Cerebellar cortex (tissue), 1 donor: ENCODE results near the gene ARHGAP31.
"Not testable (repeated sequence)": the region's sequence is repeated elsewhere in the genome, so short reads cannot be mapped to it uniquely, and the experiment has no call there.

Experiments
- DNase-seq: peaks from one replicate; pipeline ENCODE4 v3.0.0-alpha.2; 2015; ENCODE audit warnings: low spot score

ARHGAP31 gene

DNA sequence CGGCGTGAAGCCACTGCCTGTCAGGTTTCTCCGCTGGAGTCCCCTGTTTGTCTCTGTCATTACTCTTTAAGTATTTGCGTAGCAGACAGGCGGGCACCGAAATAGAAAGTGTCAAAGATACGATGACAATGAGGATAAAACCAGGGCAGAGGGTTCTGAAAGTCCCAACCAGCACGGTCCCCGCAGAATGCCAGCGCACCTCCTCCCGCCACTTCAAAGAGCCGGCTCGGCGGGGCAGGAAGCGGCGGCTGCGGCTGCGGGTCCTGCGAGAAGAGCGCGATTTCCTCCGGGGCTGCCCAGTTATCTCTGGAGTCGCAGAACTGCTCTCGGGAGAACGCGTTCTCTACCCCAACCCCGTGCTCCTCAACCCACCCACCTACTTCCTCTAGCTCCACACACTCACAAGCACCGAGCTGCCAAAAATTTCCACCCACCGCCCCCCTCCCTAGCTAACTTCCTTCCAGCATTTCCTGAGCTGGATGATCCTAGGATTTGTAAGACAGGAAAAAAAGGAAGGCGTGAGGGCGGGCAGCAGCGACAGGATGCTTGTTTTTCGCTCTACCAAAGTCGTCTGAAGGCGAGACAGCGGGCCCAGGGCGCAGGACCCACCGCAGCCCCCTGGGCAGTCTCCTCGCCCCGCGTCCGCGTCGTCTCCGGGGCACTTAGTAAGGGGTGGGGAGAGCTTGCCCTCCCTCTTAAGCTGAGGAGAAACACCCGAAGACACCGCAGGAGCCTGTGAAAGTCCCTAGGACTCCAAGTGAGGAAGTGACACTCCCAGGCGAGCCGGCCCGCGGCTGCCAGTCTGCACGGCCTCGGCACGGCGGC, at the start of gene ARHGAP31:
TSS of gene ARHGAP31 (plus strand) at position 513 of the 825 bp plus-strand sequence. CDS start 522 bp downstream, outside the sequence.
- DNase-seq: peak; percentile 20

DNA sequence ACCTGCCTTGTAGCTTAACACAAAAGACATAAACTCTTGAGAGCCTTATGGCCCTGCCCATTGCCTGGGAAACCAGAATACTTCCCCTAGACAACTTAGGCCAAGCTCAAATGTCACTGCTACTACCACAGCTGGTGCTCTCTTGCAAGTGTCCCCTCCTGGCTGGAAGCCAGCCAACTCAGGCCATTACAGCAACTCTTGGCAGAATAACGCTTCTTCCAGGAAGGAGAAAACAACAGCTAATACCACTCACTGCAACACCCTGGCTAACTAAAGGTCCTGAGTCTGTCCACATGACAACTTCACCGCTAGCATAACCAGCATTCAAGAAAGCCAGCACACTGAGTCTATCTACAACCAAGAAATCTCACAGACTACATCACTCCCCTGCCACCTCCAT, 48.4 kb upstream of the ARHGAP31 start:
- no peak for DNase-seq

- DNase-seq: no peak
Observed at GRCh38 chr3:119255214-119255613, 39.0 kb upstream of the ARHGAP31 start.

- DNase-seq: no peak
Observed at GRCh38 chr3:119257111-119257510, 37.1 kb upstream of the ARHGAP31 start.

GRCh38 chr3:119257654-119258410, 36.4 kb upstream of the ARHGAP31 start:
- no peak for DNase-seq

- no peak for DNase-seq
Observed at GRCh38 chr3:119258915-119259314, 35.3 kb upstream of the ARHGAP31 start.

DNA sequence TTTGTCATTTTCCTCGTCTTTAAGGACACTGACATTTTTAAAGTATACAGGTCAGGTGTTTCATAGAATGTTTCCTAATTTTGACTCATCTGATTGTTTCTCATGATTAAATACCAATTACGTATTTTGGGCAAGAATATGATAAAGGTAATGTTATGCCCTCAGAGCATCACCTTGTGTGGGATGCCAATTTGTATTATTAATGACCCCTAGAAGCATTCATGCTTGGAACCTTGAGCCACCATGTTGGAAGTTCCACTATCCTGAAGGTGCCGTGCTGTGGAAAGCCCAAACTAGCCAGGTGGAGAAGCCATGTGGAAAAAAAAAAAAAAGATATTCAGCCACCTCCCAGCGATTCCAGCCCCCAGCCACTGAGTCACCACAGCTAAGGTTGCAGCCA, 34.4 kb upstream of the ARHGAP31 start:
- DNase-seq: no peak

DNA sequence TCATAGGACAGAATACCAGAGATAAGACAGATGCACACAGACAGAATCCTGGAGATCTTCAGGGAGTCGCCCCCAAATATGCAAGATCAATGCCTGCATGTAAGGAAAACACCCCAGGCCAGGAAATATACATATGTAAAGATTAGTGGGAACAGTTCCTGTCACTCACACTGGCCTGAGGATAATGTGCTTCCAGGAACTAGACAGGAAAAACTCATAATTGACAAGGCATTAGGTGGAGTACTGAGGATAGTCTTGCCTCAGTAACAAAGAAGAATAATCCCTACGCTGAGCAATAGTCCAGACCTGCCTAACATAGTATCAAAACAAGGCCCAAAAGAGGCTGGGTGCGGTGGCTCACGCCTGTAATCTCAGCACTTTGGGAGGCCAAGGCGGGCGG, 33.1 kb upstream of the ARHGAP31 start:
- no peak for DNase-seq

GRCh38 chr3:119270212-119270611, 24.0 kb upstream of the ARHGAP31 start:
- DNase-seq: not testable (repeated sequence)

- DNase-seq: no peak
Observed at GRCh38 chr3:119276680-119277079, 17.5 kb upstream of the ARHGAP31 start.

DNA sequence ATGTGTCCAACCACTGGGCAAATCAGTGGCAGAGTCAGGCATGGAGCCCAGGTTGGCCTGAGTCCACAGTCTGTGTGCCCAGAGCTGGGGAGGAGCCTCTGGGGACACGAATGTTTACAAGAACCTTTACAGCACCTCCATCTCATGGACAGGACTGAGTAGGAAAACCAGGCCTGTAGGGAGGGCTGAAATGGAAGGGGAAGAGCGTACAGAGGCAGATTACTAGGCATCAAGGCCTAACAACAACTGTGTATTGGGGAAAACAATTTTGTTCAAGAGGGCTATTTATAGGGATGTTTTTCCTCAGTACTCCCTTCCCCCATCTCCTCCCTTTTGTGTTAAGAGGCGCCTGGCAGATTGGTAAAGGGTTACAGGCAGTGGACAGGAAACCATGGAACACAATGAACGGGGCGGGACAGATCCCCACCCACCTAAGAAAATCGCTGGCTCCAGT, 15.1 kb upstream of the ARHGAP31 start:
- DNase-seq: no peak

- no peak for DNase-seq
Observed at GRCh38 chr3:119279584-119280243, 14.5 kb upstream of the ARHGAP31 start.

DNA sequence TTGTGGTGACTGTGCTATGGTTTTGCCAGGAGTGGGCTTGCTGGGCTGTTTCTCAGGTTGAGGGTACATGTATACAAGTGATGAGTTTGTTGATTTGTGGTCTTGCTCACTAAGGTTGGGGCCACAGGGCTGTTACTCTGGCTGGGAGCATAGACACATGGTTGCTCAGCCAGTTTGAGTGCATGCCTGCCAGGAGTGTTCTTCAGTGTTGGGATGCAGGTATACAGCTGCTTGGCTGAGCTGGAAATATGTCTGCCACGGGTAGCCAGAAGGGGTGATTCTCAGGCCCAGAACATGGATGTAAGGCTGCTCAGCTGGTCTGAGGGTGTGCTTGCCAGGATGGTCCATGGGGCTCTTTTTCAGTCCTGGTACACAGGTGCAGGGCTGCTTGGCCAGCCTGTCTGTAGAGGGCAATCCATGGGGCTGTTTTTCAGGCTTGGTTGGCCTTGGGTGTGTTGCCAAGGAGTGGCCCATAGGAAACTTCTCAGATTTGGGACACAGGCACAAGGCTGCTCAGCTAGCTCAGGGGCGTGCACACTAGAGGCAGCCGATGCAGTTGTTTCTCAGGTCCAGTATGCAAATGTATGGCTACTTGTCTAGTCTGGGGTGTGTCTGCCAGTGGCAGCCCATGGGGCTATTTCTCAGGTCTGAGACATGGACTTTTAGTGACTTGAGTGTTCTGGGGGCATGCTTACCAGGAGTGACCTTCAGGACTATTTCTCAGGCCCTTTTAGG, 5.3 kb upstream of the ARHGAP31 start:
- no peak for DNase-seq

DNA sequence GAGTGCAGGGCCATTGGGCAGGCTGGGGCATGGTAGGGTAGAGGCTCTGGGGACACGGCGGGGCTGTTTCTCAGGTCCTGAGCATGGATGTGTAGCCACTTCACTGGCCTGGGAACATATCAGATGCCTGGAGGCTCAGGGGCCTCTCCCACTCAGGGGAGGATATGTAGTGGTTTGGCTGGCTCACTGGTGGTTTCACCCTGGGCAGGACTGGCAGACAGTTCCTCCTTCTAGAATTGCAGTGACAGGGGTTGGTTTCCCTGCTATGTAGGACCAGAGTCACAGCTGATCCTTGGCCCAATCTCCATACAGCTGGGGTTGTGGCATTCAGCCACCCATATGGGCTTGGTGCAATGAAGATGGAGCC, 4.8 kb upstream of the ARHGAP31 start:
- no peak for DNase-seq

GRCh38 chr3:119290613-119291012, 3.6 kb upstream of the ARHGAP31 start:
- no peak for DNase-seq

DNA sequence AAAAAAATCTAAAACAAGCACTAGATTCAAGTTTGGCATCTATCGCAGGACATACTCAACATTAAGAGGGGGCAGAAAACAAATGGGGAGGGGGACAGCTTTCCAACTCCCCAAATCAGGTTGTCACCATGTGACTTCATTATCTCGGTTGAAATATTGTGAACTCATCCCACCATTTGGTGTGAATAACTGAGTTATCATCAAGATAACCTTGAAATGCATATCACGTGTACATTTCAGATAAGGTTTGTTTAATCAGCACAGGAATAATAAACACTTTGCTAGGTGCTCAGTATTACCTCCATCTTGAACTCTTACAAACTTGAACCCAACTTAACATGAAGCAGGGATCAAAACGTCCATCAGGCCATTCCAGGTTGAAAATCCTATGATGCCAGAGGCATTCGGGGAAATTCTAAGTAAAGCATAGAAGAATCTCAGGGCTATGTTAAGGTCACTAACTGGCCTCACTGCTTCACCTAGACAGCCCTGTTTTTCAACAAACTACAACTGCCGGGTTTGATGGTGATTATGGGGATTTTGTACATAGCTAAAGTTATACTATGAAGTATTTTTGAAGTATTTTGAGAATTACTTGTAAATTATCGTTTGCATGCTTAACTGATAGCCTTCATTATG, 3.0 kb upstream of the ARHGAP31 start:
- DNase-seq: no peak

- DNase-seq: no peak
Observed at GRCh38 chr3:119292666-119293065, 1.5 kb upstream of the ARHGAP31 start.

DNA sequence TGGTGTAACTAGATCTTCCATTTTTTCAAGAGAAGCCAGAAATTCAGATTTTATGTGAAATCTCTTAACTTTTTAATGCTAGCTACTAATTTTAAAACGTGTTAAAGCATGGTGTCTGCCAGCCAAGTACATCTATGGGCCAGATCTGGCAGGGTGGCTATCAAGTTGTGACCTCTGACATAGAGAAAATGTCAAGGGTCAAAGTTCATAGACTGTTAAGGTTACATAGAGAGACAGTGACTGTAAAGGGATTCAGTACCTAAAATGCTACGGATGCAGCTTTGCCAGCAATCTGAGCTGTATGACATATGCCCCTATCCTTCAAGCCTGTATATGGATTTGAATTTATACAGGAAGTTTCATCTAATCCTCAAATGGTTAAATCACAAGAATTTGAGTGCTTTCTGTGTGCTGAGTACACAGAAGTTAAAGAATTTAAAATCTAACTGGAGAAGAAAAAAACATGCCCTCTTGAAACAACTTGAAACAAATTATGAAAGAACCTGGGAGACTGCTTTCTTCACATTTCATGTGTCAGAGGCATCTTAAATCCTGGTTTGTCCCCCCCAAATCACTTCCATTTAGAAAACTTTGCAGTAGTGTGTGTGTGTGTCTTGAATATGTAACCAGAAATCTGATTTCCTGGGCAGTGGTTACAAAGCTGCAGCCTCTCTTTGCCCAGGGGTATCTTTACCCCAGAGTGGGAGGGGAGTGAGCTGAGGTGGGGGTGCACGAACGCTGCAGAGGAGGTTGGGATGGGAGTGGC, 895 bp upstream of the ARHGAP31 start:
- DNase-seq: no peak

GRCh38 chr3:119294696-119295671, 801 bp downstream of the ARHGAP31 start:
- no peak for DNase-seq
